Skeletal muscle satellite cell (primary cell): ENCODE results near the gene TARM1.
A peak's percentile ranks its signal among the peaks of the same experiment; 100 is the strongest.
"Not testable (repeated sequence)": the region's sequence is repeated elsewhere in the genome, so short reads cannot be mapped to it uniquely, and the experiment has no call there.

ENCODE experiments used
- H3K27me3 ChIP-seq: 2 replicates; pipeline ENCODE4 v1.7.0; 2013; ENCODE audit warnings: low read length; ENCODE audit not compliant: control insufficient read depth, insufficient read depth
- H3K36me3 ChIP-seq: 2 replicates; pipeline ENCODE4 v1.7.0; 2013; ENCODE audit warnings: mild to moderate bottlenecking, control low read depth, low read length; ENCODE audit not compliant: insufficient read depth
- H3K4me1 ChIP-seq: 2 replicates; pipeline ENCODE4 v1.7.0; 2013; ENCODE audit warnings: low read length; ENCODE audit not compliant: control insufficient read depth, insufficient read depth
- H3K4me2 ChIP-seq: 2 replicates; pipeline ENCODE4 v1.7.0; 2013; ENCODE audit warnings: mild to moderate bottlenecking, low read length
- H3K4me3 ChIP-seq: 2 replicates; pipeline ENCODE4 v1.7.0; 2013; ENCODE audit warnings: low read length
- H3K9ac ChIP-seq: 2 replicates; pipeline ENCODE4 v1.7.0; 2013; ENCODE audit warnings: mild to moderate bottlenecking, low read depth, low read length, moderate library complexity
- H3K9me3 ChIP-seq: replicated peaks from 2 replicates; pipeline ENCODE4 v1.7.0; 2013; ENCODE audit warnings: mild to moderate bottlenecking, control low read depth, low read length

Gene TARM1

GRCh38 chr19:54063350-54064116, 17.6 kb downstream of the TARM1 start, which contains the start of gene VSTM1:
Gene VSTM1, minus strand, starts transcription at chr19:54063897. Its CDS starts 120 bp downstream, at chr19:54063777.
- H3K4me1 ChIP-seq = no peaks in the 10 kb centered on the region
- no peak within 1 kb of the TSS for H3K4me2 ChIP-seq

GRCh38 chr19:54062643-54063042, 18.5 kb downstream of the TARM1 start:
- Histone ChIP-seq H3K4me1 (no peaks in the 10 kb centered on the region), H3K4me3 (no peak overlapping the region), H3K9me3 (no peaks in the 10 kb centered on the region), H3K27me3 (no peaks in the 10 kb centered on the region), H3K9ac (no peak overlapping the region), H3K4me2 (no peak overlapping the region), H3K36me3 (no peaks in the 10 kb centered on the region)

More at GRCh38 chr19:54063350-54064116, 17.6 kb downstream of the TARM1 start, which contains the start of gene VSTM1:
- H3K36me3 ChIP-seq = no peaks in the 10 kb centered on the region
- no peak within 1 kb of the TSS for H3K4me3 ChIP-seq
- H3K9ac ChIP-seq = no peak within 1 kb of the TSS
- no peaks in the 10 kb centered on the region for H3K9me3 ChIP-seq
- H3K27me3 ChIP-seq = no peaks in the 10 kb centered on the region

GRCh38 chr19:54047616-54048015, 33.5 kb downstream of the TARM1 start:
- no peak overlapping the region for H3K9ac ChIP-seq
- no peaks in the 10 kb centered on the region for H3K9me3 ChIP-seq
- peaks cover 3% of the 10 kb centered on the region for H3K27me3 ChIP-seq
- no peak overlapping the region for H3K4me2 ChIP-seq
- H3K36me3 ChIP-seq = no peaks in the 10 kb centered on the region
- no peak overlapping the region for H3K4me3 ChIP-seq
- no peaks in the 10 kb centered on the region for H3K4me1 ChIP-seq

GRCh38 chr19:54045771-54046170, 35.4 kb downstream of the TARM1 start:
- no peaks in the 10 kb centered on the region for H3K4me1 ChIP-seq
- no peak overlapping the region for H3K9ac ChIP-seq
- no peaks in the 10 kb centered on the region for H3K9me3 ChIP-seq
- no peaks in the 10 kb centered on the region for H3K36me3 ChIP-seq
- H3K4me2 ChIP-seq = no peak overlapping the region
- H3K4me3 ChIP-seq = no peak overlapping the region
- H3K27me3 ChIP-seq = peaks cover 6% of the 10 kb centered on the region

GRCh38 chr19:54042989-54043388, 38.2 kb downstream of the TARM1 start:
- no peak overlapping the region for H3K4me2 ChIP-seq

GRCh38 chr19:54041969-54042606, 39.1 kb downstream of the TARM1 start:
- Histone ChIP-seq H3K36me3 (no peaks in the 10 kb centered on the region), H3K4me1 (no peaks in the 10 kb centered on the region), H3K9me3 (no peaks in the 10 kb centered on the region), H3K4me3 (no peak overlapping the region), H3K9ac (no peak overlapping the region), H3K4me2 (no peak overlapping the region), H3K27me3 (peaks cover 6% of the 10 kb centered on the region)

More at GRCh38 chr19:54042989-54043388, 38.2 kb downstream of the TARM1 start:
- H3K27me3 ChIP-seq = peaks cover 6% of the 10 kb centered on the region
- H3K4me3 ChIP-seq = no peak overlapping the region
- H3K4me1 ChIP-seq = no peaks in the 10 kb centered on the region
- no peaks in the 10 kb centered on the region for H3K9me3 ChIP-seq
- no peaks in the 10 kb centered on the region for H3K36me3 ChIP-seq
- no peak overlapping the region for H3K9ac ChIP-seq

- peaks cover 3% of the 10 kb centered on the region for H3K27me3 ChIP-seq
- H3K9me3 ChIP-seq = no peaks in the 10 kb centered on the region
- H3K9ac ChIP-seq = no peak overlapping the region
- H3K4me1 ChIP-seq = peaks cover 9% of the 10 kb centered on the region
- H3K36me3 ChIP-seq = no peaks in the 10 kb centered on the region
- H3K4me2 ChIP-seq = no peak overlapping the region
- no peak overlapping the region for H3K4me3 ChIP-seq
These were observed 41.2 kb downstream of the TARM1 start for GRCh38 chr19:54040003-54040402.

GRCh38 chr19:54036542-54036941, 44.6 kb downstream of the TARM1 start:
- H3K4me3 ChIP-seq, H3K9ac ChIP-seq, H3K36me3 ChIP-seq, H3K9me3 ChIP-seq, H3K4me2 ChIP-seq, H3K27me3 ChIP-seq: not testable (repeated sequence)
- H3K4me1 ChIP-seq = peaks cover 13% of the 10 kb centered on the region

GRCh38 chr19:54035215-54036178, 45.7 kb downstream of the TARM1 start:
- Histone ChIP-seq H3K36me3 (no peaks in the 10 kb centered on the region), H3K4me3 (no peak overlapping the region), H3K9ac (no peak overlapping the region), H3K9me3 (no peaks in the 10 kb centered on the region), H3K27me3 (no peaks in the 10 kb centered on the region), H3K4me2 (peak overlapping the region; percentile 28), H3K4me1 (peaks cover 13% of the 10 kb centered on the region)

- Histone ChIP-seq H3K4me3 (peak overlapping the region; percentile 35), H3K4me2 (peak overlapping the region; percentile 59), H3K36me3 (no peaks in the 10 kb centered on the region), H3K27me3 (peaks cover 5% of the 10 kb centered on the region), H3K4me1 (peaks cover 13% of the 10 kb centered on the region), H3K9ac (no peak overlapping the region), H3K9me3 (no peaks in the 10 kb centered on the region)
These were observed 50.1 kb downstream of the TARM1 start for GRCh38 chr19:54030895-54031586.
